ENCODE measurements around the gene SWSAP1. TPM values are rescaled to one million over a fixed set of nuclear protein-coding genes. Genes with fewer than 3 reads are reported as not detected.
"Not testable (repeated sequence)": the region's sequence is repeated elsewhere in the genome, so short reads cannot be mapped to it uniquely, and the experiment has no call there.

The SWSAP1 gene
- total RNA-seq, 1 donor from 2014 or later, result 3.5 TPM

DNA sequence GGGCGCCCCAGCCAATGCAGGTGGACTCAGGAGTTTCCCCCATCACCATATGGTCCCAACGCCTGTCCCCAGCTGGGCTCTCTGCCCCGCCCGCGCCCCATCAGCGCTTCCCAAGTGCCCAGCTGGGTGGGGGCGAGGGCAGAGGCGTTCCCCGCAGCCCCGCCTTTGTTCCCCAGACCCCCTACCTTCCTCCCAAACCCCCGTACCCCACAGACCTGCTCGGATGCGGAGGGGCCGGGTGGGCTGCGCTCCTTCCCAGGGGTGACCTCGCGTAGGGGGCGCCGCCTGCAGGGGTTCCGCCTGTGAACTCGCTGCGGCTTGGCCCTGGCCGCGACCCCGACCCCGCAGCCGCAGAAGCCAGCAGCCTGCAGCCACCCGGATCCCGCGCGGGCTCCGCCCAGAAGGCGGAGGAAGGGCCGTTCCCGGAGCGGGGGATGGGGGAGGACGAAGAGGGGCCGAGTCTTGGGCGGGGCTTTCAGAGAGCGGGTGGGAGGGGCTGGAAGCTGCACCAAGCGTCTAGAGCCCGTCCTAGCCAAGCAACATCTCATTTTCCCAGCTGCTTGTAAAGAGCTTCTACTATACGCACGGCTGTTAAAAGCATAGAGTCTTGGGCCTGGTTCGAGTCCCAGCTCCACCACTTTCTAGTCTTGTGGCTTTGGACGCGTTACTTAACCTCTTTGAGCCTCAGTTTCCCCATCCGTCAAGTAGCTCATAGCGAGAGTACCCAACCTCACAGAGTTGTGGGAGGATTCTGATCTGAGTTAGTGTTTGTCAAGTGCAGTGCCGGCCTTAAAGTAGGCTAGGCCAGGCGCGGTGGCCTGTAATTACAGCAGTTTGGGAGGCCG, 35.0 kb upstream of the SWSAP1 start, which contains the start of gene RAB3D:
Gene RAB3D, minus strand, starts transcription at position 404 of the 845 bp plus-strand sequence. CDS start 2,258 bp downstream, outside the sequence.
- peak within 1 kb of the TSS; percentile 87 for H3K4me3 Mint-ChIP-seq

DNA sequence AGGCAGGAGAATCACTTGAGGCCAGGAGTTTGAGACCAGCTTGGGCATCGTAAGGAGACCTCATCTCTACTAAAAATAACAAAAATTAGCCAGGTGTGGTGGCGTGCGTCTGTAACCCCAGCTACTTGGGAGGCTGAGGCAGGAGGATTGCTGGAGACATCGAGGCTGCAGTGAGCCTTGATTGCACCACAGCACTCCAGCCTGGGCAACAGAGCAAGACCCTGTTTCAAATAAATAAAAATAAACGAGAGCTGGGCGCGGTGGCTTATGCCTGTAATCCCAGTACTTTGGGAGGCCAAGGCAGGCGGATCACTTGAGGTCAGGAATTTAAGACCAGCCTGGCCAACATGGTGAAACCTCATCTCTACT, 34.4 kb upstream of the SWSAP1 start:
- not testable (repeated sequence) for DNase-seq (ENCODE audit: low read depth, low spot score); H3K27ac Mint-ChIP-seq (ENCODE audit: unreplicated experiment); H3K9me3 Mint-ChIP-seq; H3K36me3 Mint-ChIP-seq (ENCODE audit: low read depth); H3K27me3 Mint-ChIP-seq (ENCODE audit: low read depth)
- H3K4me1 Mint-ChIP-seq, result peaks cover 12% of the 10 kb centered on the region
- H3K4me3 Mint-ChIP-seq, result peak overlapping the region; percentile 87

More for the DNA sequence above, 35.0 kb upstream of the SWSAP1 start, which contains the start of gene RAB3D:
- Mint-ChIP-seq H3K9me3 (no peaks in the 10 kb centered on the region), H3K27ac (ENCODE audit: unreplicated experiment) (no peak within 1 kb of the TSS), H3K27me3 (ENCODE audit: low read depth) (no peaks in the 10 kb centered on the region), H3K4me1 (peaks cover 11% of the 10 kb centered on the region), H3K36me3 (ENCODE audit: low read depth) (peaks cover 7% of the 10 kb centered on the region)
- TF ChIP-seq CTCF (conservative IDR thresholded peaks at IDR 0.05), result no peak
- DNase-seq (ENCODE audit: low read depth, low spot score), result peak; percentile 97

DNA sequence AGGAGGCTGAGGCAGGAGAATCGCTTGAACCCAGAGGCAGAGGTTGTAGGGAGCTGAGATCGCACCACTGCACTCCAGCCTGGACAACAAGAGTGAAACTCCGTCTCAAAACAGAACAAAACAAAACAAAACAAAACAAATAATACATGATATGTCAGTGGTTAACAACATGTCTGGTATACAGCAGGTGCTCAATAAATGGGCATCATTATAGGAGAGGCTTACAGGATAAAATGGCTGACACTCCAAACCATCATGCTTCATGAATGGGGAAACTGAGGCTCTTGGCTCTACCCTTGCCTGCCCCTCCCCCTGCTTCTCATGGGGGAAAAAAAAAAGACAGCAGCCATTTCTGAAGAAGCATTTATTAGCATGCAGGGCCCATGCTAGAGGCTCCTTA, 32.0 kb upstream of the SWSAP1 start:
- Mint-ChIP-seq H3K27me3 (ENCODE audit: low read depth) (no peaks in the 10 kb centered on the region), H3K9me3 (no peaks in the 10 kb centered on the region), H3K4me1 (peaks cover 33% of the 10 kb centered on the region), H3K4me3 (peak overlapping the region; percentile 74), H3K27ac (ENCODE audit: unreplicated experiment) (no peak overlapping the region), H3K36me3 (ENCODE audit: low read depth) (no peaks in the 10 kb centered on the region)
- TF ChIP-seq CTCF (conservative IDR thresholded peaks at IDR 0.05), result no peak
- DNase-seq (ENCODE audit: low read depth, low spot score), result no peak

GRCh38 chr19:11345122-11345803, 29.2 kb upstream of the SWSAP1 start:
- TF ChIP-seq CTCF (conservative IDR thresholded peaks at IDR 0.05), result no peak
- DNase-seq (ENCODE audit: low read depth, low spot score), result no peak
- Mint-ChIP-seq H3K4me3 (peak overlapping the region; percentile 96), H3K27me3 (ENCODE audit: low read depth) (no peaks in the 10 kb centered on the region), H3K9me3 (peaks cover 3% of the 10 kb centered on the region), H3K36me3 (ENCODE audit: low read depth) (no peaks in the 10 kb centered on the region), H3K4me1 (peaks cover 24% of the 10 kb centered on the region), H3K27ac (ENCODE audit: unreplicated experiment) (peak overlapping the region; percentile 95)

GRCh38 chr19:11346104-11346940, 28.1 kb upstream of the SWSAP1 start, which contains the start of the genes CCDC159 and TMEM205:
TSS of gene CCDC159 (plus strand) at chr19:11346519. CDS start at chr19:11346607, 88 bp downstream.
TSS of gene TMEM205 (minus strand) at chr19:11346268. CDS start at chr19:11345619, 649 bp downstream.
- DNase-seq (ENCODE audit: low read depth, low spot score), result peak; percentile 94
- peak within 1 kb of the TSS; percentile 95 for H3K27ac Mint-ChIP-seq (ENCODE audit: unreplicated experiment)
- no peaks in the 10 kb centered on the region for H3K36me3 Mint-ChIP-seq (ENCODE audit: low read depth)
- H3K9me3 Mint-ChIP-seq, result peaks cover 3% of the 10 kb centered on the region
- peaks cover 24% of the 10 kb centered on the region for H3K4me1 Mint-ChIP-seq
- TF ChIP-seq CTCF (conservative IDR thresholded peaks at IDR 0.05), result no peak
- H3K27me3 Mint-ChIP-seq (ENCODE audit: low read depth), result no peaks in the 10 kb centered on the region
- peak within 1 kb of the TSS; percentile 96 for H3K4me3 Mint-ChIP-seq
